Suprapubic skin (tissue), 3 donors: ENCODE results near the gene FMNL2.

Source experiments
- EP300 ChIP-seq: sonication (generic); formaldehyde crosslinking; IDR thresholded peaks from one replicate; pipeline ENCODE4 v1.6.1; 2017; ENCODE audit warnings: antibody characterized with exemption
- POLR2A ChIP-seq, 2 donors: fragments of 450-650 bp; IDR thresholded peaks; one replicate each; pipeline ENCODE4 v1.6.1; 2017; ENCODE audit warnings: antibody characterized with exemption in 2 of 2, mild to moderate bottlenecking in 2 of 2, moderate library complexity in 2 of 2
- TF ChIP-seq, protein P1 (sequence below), 2 donors: fragments of 200-600 bp in 1 of 2; fragments of 450-650 bp in 1 of 2; sonication (generic) in 1 of 2; IDR thresholded peaks; one replicate each; pipeline ENCODE4 v1.5.1; 2016 to 2019; ENCODE audit warnings: antibody characterized with exemption in 2 of 2, mild to moderate bottlenecking in 1 of 2, moderate library complexity in 1 of 2

DNA sequence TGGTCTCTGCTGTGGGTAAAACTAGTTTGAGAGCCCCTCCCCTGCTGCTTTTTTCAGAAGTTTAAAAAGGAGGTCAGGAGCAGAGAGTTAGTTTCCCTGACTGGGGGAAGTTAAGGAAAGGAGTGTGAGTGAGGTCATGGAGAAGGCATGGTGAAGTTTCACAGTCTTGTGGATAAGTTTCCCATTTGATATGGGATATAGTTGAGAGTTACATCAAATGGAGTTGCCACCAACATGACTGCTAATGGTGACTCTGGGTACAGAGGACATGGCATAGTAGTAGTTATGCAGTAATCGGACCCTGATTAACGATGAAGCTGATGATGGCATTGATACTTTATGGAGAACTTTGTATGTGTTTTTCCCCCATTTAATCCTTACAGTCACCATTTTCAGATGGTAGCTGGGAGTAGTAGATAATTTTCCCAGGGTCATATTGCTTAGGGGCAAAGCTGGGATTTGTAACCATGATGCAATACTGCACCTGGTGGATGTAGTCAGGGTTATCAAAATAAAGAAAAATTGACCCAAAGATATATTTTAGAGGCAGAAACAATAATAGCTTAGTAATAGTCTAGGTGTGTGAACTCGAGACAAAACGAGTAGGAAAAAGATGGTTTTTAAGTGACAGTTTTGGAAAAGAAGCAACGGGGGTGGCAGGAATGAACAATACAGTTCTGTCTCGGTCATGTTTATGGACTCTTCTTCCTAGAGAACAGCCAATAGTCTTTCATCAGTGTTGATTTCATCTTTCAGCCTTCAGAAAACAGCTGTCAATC lies 74.6 kb downstream of the FMNL2 start:
- TF ChIP-seq POLR2A (IDR thresholded peaks at IDR 0.05), result no peak
- TF ChIP-seq, protein P1, sequence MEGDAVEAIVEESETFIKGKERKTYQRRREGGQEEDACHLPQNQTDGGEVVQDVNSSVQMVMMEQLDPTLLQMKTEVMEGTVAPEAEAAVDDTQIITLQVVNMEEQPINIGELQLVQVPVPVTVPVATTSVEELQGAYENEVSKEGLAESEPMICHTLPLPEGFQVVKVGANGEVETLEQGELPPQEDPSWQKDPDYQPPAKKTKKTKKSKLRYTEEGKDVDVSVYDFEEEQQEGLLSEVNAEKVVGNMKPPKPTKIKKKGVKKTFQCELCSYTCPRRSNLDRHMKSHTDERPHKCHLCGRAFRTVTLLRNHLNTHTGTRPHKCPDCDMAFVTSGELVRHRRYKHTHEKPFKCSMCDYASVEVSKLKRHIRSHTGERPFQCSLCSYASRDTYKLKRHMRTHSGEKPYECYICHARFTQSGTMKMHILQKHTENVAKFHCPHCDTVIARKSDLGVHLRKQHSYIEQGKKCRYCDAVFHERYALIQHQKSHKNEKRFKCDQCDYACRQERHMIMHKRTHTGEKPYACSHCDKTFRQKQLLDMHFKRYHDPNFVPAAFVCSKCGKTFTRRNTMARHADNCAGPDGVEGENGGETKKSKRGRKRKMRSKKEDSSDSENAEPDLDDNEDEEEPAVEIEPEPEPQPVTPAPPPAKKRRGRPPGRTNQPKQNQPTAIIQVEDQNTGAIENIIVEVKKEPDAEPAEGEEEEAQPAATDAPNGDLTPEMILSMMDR (IDR thresholded peaks at IDR 0.05), result no peak
- no peak for TF ChIP-seq EP300
